ENCODE measurements around the gene PTEN. TPM values are rescaled to one million over a fixed set of nuclear protein-coding genes. Genes with fewer than 3 reads are reported as not detected.
"Not testable (repeated sequence)": the region's sequence is repeated elsewhere in the genome, so short reads cannot be mapped to it uniquely, and the experiment has no call there.

Gene PTEN
- total RNA-seq, 1 donor from 2014 or later = 121 TPM

DNA sequence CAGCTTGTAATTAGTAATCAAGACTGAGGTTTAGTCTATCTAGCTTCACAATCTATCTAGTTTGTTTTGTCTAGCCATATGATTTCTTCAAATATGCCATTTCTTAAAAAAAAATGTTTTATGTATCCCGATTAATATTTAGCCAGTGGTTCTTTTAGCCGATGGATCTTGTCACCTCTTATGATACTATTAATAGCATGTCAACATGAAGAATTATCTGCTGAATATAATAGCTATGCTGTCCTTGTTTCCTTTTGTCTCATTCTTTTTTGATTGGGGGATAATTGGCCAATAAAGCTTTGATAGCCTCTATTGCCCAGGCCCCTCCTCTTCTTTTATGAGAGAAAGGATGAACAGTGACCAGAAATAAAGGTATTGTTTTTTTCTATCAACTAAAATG is 32.8 kb downstream of the PTEN start:
- Histone ChIP-seq H3K27ac (no peak overlapping the region), H3K27me3 (no peaks in the 10 kb centered on the region), H3K4me1 (peaks cover 54% of the 10 kb centered on the region), H3K4me3 (no peak overlapping the region), H3K36me3 (no peaks in the 10 kb centered on the region), H3K9me3 (no peaks in the 10 kb centered on the region)
- intact Hi-C loops (cut with DNase I) = no loop called here
- no peak for TF ChIP-seq POLR2AphosphoS5 (IDR thresholded peaks at IDR 0.05; ENCODE audit: insufficient read depth in 1 of 2, low read depth in 1 of 2)
- TF ChIP-seq CTCF (IDR thresholded peaks at IDR 0.05) = no peak
- no peak for TF ChIP-seq POLR2A (IDR thresholded peaks at IDR 0.05)
- no peak for DNase-seq (ENCODE audit: extremely low spot score in 2 of 2)

DNA sequence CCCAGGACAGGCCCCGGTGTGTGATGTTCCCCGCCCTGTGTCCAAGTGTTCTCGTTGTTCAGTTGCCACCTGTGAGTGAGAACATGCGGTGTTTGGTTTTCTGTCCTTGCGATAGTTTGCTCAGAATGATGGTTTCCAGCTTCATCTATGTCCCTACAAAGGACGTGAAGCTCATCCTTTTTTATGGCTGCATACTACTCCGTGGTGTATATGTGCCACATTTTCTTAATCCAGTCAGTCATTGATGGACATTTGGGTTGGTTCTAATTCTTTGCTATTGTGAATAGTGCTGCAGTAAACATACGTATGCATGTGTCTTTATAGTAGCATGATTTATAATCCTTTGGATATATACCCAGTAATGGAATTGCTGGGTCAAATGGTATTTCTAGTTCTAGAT is 34.5 kb downstream of the PTEN start:
- peaks cover 36% of the 10 kb centered on the region for H3K4me1 ChIP-seq
- H3K27ac ChIP-seq; H3K36me3 ChIP-seq; DNase-seq (ENCODE audit: extremely low spot score in 2 of 2); intact Hi-C loops (cut with DNase I); H3K27me3 ChIP-seq; H3K9me3 ChIP-seq; H3K4me3 ChIP-seq: not testable (repeated sequence)

GRCh38 chr10:87903396-87903795 is 40.0 kb downstream of the PTEN start:
- Histone ChIP-seq H3K36me3 (peaks cover 0 to 18% of the 10 kb centered on the region in 2 donors), H3K4me1 (peaks cover 20% of the 10 kb centered on the region)
- DNase-seq (ENCODE audit: extremely low spot score in 2 of 2); intact Hi-C loops (cut with DNase I); H3K27ac ChIP-seq; H3K9me3 ChIP-seq; H3K27me3 ChIP-seq; H3K4me3 ChIP-seq: not testable (repeated sequence)

- peaks cover 3% of the 10 kb centered on the region for H3K9me3 ChIP-seq
- no peak for DNase-seq (ENCODE audit: extremely low spot score in 2 of 2)
- no peak overlapping the region for H3K4me3 ChIP-seq
- TF ChIP-seq CTCF (IDR thresholded peaks at IDR 0.05) (no peak), POLR2AphosphoS5 (IDR thresholded peaks at IDR 0.05; ENCODE audit: insufficient read depth in 1 of 2, low read depth in 1 of 2) (no peak), POLR2A (IDR thresholded peaks at IDR 0.05) (no peak)
- no peaks in the 10 kb centered on the region for H3K27me3 ChIP-seq
- H3K4me1 ChIP-seq = peaks cover 32% of the 10 kb centered on the region
- H3K27ac ChIP-seq = no peak overlapping the region
- intact Hi-C loops (cut with DNase I) = no loop called here
- no peaks in the 10 kb centered on the region for H3K36me3 ChIP-seq
Observed at GRCh38 chr10:87913156-87913921, 49.9 kb downstream of the PTEN start.

DNA sequence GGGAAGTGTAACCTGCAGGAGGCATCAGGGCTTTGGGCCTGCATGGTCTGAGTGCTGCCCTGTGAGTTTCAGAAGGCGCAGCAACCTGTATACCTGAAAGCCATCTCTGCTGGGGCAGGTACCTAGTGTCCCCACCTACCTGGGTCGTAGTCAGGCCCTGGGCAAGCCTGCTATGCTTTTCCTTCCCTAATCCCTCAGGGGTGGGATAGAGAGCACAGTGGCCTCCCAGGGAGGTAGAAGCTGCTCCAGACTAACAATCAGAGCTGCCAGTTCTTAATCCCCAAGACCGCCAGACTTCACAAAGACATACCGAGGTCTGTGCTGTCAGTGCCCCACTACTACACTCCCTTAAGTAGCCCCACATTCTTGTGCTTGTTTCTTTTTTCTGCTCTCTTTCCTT is 52.0 kb downstream of the PTEN start:
- intact Hi-C loops (cut with DNase I) = no loop called here
- H3K27ac ChIP-seq = no peak overlapping the region
- H3K36me3 ChIP-seq = no peaks in the 10 kb centered on the region
- no peak for TF ChIP-seq CTCF (IDR thresholded peaks at IDR 0.05)
- TF ChIP-seq POLR2A (IDR thresholded peaks at IDR 0.05) = no peak
- TF ChIP-seq POLR2AphosphoS5 (IDR thresholded peaks at IDR 0.05; ENCODE audit: insufficient read depth in 1 of 2, low read depth in 1 of 2) = no peak
- H3K4me1 ChIP-seq = peaks cover 41% of the 10 kb centered on the region
- H3K9me3 ChIP-seq = peaks cover 3% of the 10 kb centered on the region
- DNase-seq (ENCODE audit: extremely low spot score in 2 of 2) = no peak
- H3K4me3 ChIP-seq = no peak overlapping the region
- no peaks in the 10 kb centered on the region for H3K27me3 ChIP-seq

DNA sequence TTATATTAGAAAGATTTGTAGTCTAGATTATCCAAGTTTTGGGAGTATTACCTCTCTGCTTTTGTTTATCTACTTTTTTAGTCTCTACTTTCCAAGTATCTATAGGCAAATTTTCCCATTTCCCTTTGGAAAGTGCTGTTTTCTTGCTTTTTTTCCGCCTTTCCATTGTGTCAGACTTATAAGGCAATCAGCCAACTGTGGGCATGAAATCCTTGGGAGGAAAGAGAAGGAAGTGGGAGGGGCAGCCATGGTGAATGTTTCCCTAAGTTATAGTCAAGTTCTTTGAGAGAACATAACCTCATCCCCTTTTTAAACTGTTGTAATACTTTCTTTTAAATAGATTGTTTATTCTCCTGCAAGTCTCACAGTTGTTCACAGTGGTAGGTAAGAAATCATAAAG is 52.6 kb downstream of the PTEN start:
- no peaks in the 10 kb centered on the region for H3K36me3 ChIP-seq
- H3K4me1 ChIP-seq = peaks cover 47% of the 10 kb centered on the region
- no peak overlapping the region for H3K27ac ChIP-seq
- no peak for DNase-seq (ENCODE audit: extremely low spot score in 2 of 2)
- H3K27me3 ChIP-seq = no peaks in the 10 kb centered on the region
- no peak overlapping the region for H3K4me3 ChIP-seq
- intact Hi-C loops (cut with DNase I) = no loop called here
- TF ChIP-seq CTCF (IDR thresholded peaks at IDR 0.05) (no peak), POLR2A (IDR thresholded peaks at IDR 0.05) (no peak), POLR2AphosphoS5 (IDR thresholded peaks at IDR 0.05; ENCODE audit: insufficient read depth in 1 of 2, low read depth in 1 of 2) (no peak)
- H3K9me3 ChIP-seq = peaks cover 3% of the 10 kb centered on the region
